Activated T-helper 1 cell treated with Interleukin-2 at 50 U/mL for 16 hours (primary cell): ENCODE data around the gene VRK1.

Source experiments
- DNase-seq: peaks from one replicate; pipeline ENCODE4 v3.0.0-alpha.2; 2020; ENCODE audit warnings: low read depth

VRK1 gene

DNA sequence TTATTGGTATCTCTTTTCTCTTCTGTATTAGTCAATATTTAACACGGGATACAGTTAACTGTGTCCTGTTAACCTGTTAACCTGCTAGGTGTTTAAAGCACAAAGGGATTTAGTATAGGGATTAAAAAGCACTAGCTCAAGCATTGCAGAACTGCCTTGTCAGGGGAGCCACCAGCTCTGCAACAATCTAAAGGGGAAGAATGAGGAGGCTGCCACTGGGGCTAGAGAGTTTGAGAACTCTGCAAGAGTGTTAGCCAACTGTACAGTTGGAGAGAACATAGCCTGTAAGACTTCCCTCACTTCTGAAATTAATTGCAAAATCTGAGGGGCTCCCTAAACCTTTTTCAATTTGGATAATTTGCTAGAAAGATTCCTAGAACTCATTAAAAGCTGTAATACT, 6.5 kb upstream of the VRK1 start:
- DNase-seq, result no peak

DNA sequence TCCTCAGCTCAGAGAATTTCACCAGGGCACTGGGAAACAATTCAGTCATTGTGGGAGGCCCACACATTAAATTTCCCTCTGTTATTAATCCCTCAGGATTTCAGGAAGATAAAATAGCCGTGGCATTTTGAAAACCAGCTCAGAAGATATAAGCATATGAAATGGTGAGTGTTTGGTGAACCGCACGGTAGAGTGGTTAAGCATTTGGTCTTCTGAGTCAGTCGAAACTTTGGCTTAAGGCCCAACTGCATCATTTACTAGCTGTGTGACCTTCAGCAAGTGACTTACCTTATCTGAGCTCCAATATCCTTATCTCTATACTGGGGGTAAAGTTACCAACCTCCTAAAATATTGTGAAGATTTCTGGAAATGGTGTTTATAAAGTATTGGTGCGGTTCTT, 5.2 kb upstream of the VRK1 start:
- DNase-seq, result no peak

DNA sequence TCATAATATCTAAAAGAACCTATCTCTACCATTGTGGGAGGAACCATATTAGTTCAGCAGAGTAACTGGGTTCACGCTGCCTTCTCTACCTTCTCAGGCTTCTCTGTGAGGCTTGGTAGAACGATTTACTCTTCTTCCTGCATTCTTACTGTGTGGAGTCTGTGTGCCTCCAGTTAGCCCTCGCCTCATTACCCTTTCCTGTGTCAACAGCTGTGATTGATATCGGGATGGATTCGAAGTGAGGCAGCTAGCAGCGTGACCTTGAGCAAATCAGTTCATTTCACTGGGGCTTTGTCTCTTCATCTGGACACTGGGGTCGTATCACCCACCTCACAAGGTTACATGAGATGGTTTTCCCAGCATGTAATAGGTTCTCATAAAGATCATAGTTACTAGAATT, 4.6 kb upstream of the VRK1 start:
- DNase-seq, result no peak

GRCh38 chr14:96793547-96793946, 3.6 kb upstream of the VRK1 start:
- no peak for DNase-seq

GRCh38 chr14:96795109-96795828, 1.9 kb upstream of the VRK1 start:
- no peak for DNase-seq

GRCh38 chr14:96797582-96798349, 584 bp downstream of the VRK1 start:
- peak; percentile 10 for DNase-seq

GRCh38 chr14:96798956-96799355, 1.8 kb downstream of the VRK1 start:
- DNase-seq, result no peak

- no peak for DNase-seq
Measured at GRCh38 chr14:96799489-96800054, 2.4 kb downstream of the VRK1 start.

DNA sequence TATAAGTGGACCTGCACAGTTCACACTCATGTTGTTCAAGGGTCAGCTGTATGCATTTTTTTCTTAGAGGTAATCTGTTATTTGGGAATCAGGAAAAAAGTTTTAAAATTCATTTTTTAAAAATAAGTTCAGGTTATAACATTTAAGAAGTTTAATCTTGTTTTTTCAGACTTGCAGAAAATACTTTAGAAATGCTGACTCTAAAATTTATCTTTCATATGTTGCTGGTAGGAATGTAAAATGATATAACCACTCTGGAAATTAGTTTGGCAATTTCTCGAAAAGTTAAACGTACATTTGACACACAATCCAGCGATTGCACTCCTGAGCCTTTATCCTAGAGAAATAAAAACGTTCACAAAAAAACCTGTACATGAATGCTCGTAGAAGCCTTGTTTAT, 4.7 kb downstream of the VRK1 start:
- no peak for DNase-seq

- DNase-seq, result no peak
Measured at GRCh38 chr14:96802963-96803362, 5.8 kb downstream of the VRK1 start.

- DNase-seq, result no peak
Measured at GRCh38 chr14:96803958-96804357, 6.8 kb downstream of the VRK1 start.

GRCh38 chr14:96804895-96805294, 7.7 kb downstream of the VRK1 start:
- no peak for DNase-seq

DNA sequence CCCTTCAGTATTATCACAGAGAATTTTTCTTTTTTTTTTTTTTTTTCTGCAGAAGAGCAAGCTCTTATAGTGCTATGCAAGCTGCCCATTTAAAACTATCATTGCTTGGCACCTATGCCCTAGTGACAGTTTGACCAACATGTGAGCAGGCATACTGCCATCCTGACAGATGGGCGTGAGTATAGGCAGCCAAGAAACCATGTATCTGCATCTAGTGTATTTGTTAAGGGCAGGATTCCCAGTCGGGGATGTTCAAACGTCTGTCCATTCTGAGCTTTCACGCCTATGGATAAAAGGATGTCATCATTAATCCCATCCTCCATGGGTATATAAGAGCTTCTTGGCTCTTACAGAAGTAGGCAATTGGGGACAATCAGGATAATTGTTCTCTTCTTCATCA, 8.8 kb downstream of the VRK1 start:
- no peak for DNase-seq

DNA sequence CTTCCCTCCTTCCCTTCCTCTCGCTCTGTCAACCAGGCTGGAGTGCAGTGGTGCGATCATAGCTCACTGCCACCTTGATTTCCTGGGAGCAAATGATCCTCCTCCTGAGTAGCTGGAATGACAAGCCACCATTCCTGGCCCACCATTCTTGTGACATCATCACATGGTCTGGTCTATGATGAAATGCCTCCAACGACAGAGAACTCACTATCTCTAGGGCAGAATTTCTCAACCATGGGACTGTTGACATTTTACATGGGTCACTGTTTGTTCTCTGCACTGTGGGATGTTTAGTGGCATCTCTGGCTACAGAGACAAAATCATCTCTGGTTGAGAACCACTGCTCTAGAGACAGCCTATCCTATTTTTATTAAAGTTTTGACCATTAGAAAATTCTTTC, 9.7 kb downstream of the VRK1 start:
- no peak for DNase-seq

- DNase-seq, result no peak
Measured at GRCh38 chr14:96808619-96809406, 11.6 kb downstream of the VRK1 start.

GRCh38 chr14:96811265-96811664, 14.1 kb downstream of the VRK1 start:
- DNase-seq, result no peak

DNA sequence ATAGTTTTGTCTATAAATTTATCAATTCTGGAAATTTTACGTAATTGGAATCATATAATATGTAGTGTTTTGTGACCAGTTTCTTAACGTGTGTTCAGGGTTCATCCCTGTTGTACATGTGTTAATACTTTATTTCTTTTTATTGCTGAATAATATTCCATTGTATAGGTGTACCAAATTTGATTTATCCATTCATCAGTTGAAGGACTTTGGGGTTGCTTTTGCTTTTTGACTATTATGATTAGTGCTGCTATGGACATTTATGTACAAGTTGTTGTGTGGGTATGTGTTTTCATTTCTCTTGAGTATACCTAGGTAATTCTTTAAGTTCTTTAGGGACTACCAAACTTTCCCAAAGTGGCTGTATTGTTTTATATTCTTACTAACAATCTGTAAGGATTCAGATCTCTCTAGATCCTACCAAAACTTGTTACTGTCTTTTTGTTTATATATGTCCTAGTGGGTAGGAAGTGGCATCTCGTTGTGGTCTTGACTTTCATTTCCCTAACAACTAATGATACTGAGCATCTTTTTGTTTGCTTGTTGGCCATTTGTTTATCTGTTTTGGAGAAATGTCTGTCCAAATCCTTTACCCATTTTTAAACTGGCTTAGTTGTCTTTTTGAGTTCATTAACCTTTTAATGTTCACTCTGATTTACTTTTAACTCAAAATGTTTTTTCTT, 14.9 kb downstream of the VRK1 start:
- DNase-seq, result no peak

DNA sequence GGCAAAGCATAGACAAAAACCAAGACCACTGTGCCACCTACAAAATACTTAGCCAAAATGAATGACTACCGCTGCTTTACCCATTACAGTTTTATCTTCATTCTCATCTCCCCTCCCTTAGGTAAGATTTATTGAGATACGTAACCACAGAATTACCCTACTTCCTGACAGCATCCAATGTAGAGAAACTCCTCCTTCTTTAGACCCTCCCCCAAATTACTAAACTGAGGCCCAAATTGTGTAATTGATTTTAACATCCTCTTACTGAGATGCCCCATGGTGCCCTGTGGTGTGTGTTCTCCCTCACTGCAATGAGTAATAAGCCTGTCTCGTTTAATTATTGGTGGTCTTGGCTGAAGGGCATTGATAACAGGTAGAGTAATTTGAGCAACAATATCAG, 19.1 kb downstream of the VRK1 start:
- DNase-seq, result no peak

GRCh38 chr14:96817750-96818666, 20.8 kb downstream of the VRK1 start:
- no peak for DNase-seq

- DNase-seq, result no peak
Measured at GRCh38 chr14:96821501-96821900, 24.3 kb downstream of the VRK1 start.

GRCh38 chr14:96823652-96824051, 26.5 kb downstream of the VRK1 start:
- DNase-seq, result no peak
